GM12801 (cell line): ENCODE data around the gene MARK3.

Experiments
- CTCF ChIP-seq: IDR thresholded peaks from one replicate; pipeline ENCODE4 v1.5.1; 2011; ENCODE audit warnings: control low read depth; ENCODE audit not compliant: insufficient read length; ENCODE audit errors: extremely low read depth

Gene MARK3

GRCh38 chr14:103529383-103530365 lies 144.5 kb downstream of the MARK3 start:
- TF ChIP-seq CTCF = no peak

- no peak for TF ChIP-seq CTCF
These were observed 145.2 kb downstream of the MARK3 start for GRCh38 chr14:103530390-103530789.

- TF ChIP-seq CTCF = no peak
These were observed 145.6 kb downstream of the MARK3 start for GRCh38 chr14:103530831-103531230.

- no peak for TF ChIP-seq CTCF
These were observed 146.4 kb downstream of the MARK3 start for GRCh38 chr14:103531421-103532215.

- TF ChIP-seq CTCF = no peak
These were observed 147.3 kb downstream of the MARK3 start for GRCh38 chr14:103532216-103533136.

- TF ChIP-seq CTCF = no peak
These were observed 148.2 kb downstream of the MARK3 start for GRCh38 chr14:103533137-103533998.
